ENCODE results near the gene ATP1A3. TPM values are rescaled to one million over a fixed set of nuclear protein-coding genes. Genes with fewer than 3 reads are reported as not detected.
"Not testable (repeated sequence)": the region's sequence is repeated elsewhere in the genome, so short reads cannot be mapped to it uniquely, and the experiment has no call there.

Gene ATP1A3
- total RNA-seq, 2 experiments from 2014 or later: 3.2 to 4.6 TPM

DNA sequence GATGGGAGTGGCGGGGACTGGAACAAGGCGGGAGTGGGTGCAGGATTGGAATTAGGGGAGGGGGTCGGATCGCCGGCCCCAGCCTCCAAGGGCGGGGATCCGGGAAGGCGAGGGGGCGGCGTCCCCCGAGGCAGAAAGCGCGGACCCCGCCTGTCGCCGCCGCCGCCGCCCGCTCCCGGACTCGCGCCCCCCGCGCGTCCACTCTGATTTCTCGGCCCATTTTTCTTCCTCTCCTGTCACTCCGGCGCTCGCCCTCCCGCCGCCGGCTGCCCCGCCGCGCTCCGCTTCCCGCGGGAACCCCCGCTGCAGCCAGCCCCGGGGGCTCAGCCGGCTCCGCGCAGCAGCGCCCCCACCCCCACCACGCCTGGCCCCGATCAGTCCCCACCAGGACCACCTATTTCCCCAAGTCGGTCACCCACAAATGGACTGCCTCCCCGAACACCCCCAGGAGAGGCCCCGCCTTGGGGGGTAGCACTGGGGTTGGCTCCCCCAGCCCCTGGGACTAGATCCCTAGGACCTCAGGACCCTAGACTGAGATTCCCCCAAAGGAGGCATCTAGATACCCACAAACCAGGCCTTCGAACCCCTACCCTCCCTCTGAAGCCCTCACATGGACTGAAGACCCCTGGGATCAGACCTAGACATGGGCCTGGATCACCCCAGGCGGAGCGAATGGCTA is 53.2 kb downstream of the ATP1A3 start:
- H3K4me3 Mint-ChIP-seq: peak overlapping the region; percentile 90

DNA sequence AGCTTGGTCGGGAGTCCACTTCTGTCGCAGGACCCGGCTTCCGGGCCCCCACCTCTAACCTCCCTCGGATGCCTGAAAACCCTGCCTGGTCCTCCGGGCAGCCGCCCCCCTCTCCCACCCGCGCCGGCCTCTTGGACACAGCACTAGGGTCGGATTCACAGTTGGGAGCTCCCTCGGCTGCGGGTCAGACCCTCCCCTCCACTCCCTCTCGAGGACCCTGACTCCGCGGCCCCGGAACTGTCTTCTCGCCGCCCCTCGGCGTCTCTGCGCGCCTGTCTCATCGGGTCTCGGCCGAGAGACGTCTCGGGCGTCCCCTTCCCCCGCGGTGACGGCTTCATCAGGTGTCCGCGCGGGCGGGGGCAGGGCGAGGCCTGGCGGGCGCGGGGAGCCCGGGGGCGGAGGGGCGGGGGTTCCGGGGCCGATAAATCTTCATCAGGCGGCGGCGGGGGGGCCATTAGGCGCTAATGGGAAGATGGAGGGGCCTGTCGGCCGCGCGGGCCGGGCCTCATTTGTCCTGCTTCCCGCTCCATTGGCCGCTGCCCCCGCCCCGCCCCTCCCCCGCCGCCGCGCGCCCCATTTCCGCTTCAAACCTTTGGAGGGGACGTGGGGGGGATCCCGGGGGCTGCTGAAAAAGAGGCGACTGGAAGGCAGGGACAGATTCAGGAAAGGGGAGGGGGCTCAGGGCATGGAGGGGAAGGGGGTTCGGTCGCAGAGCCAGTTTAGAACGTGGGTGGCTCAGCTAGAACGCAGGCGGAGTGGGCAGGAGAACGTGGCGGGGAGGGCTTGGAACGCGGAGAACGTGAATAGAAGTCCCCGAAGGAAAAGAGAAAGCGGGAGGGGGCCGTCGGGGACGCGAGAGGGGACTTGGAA is 53.9 kb downstream of the ATP1A3 start:
- ChIA-PET CTCF (no interaction called here), POLR2A (interaction anchor here (0.7 to 1.8 kb wide), 8 partner anchors 12 to 80 kb away, joined by 3 to 4 read pairs (median 4); partner anchors contain the start of genes ERFL, RABAC1 and RPS19)
- Histone ChIP-seq H3K27me3 (ENCODE audit: control insufficient read depth in 1 of 2, insufficient read depth in 2 of 2, low read length in 2 of 2) (peaks cover 0 to 3% of the 10 kb centered on the region in 2 experiments), H3K36me3 (ENCODE audit: insufficient read depth, low read length) (no peaks in the 10 kb centered on the region), H3K4me3 (ENCODE audit: low read length) (peak overlapping the region; percentile 59), H3K27ac (ENCODE audit: low read depth in 1 of 2, low read length in 2 of 2) (peak overlapping the region in 1 of 2 donors; percentile 41), H3K9me3 (ENCODE audit: control insufficient read depth in 1 of 2, insufficient read depth in 1 of 2, low read length in 2 of 2) (no peaks in the 10 kb centered on the region), H3K4me1 (ENCODE audit: insufficient read depth, low read length) (peaks cover 48% of the 10 kb centered on the region)
- Mint-ChIP-seq H3K36me3 (ENCODE audit: low read depth) (no peaks in the 10 kb centered on the region), H3K9me3 (no peaks in the 10 kb centered on the region), H3K4me1 (ENCODE audit: low read depth) (peaks cover 50% of the 10 kb centered on the region), H3K4me3 (peak overlapping the region; percentile 90), H3K27me3 (no peaks in the 10 kb centered on the region), H3K27ac (peak overlapping the region; percentile 91)
- DNase-seq (peak in 11 of 14 experiments; percentile 26 to 73 (median 52)), ATAC-seq (ENCODE audit: poor library complexity) (peak; percentile 33)
- intact Hi-C loops (cut with DNase I, micrococcal nuclease): no loop called here
- TF ChIP-seq, protein P1, sequence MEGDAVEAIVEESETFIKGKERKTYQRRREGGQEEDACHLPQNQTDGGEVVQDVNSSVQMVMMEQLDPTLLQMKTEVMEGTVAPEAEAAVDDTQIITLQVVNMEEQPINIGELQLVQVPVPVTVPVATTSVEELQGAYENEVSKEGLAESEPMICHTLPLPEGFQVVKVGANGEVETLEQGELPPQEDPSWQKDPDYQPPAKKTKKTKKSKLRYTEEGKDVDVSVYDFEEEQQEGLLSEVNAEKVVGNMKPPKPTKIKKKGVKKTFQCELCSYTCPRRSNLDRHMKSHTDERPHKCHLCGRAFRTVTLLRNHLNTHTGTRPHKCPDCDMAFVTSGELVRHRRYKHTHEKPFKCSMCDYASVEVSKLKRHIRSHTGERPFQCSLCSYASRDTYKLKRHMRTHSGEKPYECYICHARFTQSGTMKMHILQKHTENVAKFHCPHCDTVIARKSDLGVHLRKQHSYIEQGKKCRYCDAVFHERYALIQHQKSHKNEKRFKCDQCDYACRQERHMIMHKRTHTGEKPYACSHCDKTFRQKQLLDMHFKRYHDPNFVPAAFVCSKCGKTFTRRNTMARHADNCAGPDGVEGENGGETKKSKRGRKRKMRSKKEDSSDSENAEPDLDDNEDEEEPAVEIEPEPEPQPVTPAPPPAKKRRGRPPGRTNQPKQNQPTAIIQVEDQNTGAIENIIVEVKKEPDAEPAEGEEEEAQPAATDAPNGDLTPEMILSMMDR (IDR thresholded peaks at IDR 0.05): no peak

More for the DNA sequence above, 53.2 kb downstream of the ATP1A3 start:
- no peak for DNase-seq
- Histone ChIP-seq H3K27me3 (ENCODE audit: control insufficient read depth in 1 of 2, insufficient read depth in 2 of 2, low read length in 2 of 2) (peaks cover 0 to 3% of the 10 kb centered on the region in 2 experiments), H3K27ac (ENCODE audit: low read depth in 1 of 2, low read length in 2 of 2) (peak overlapping the region in 1 of 2 donors; percentile 41), H3K9me3 (ENCODE audit: control insufficient read depth in 1 of 2, insufficient read depth in 1 of 2, low read length in 2 of 2) (no peaks in the 10 kb centered on the region), H3K4me3 (ENCODE audit: low read length) (peak overlapping the region; percentile 59), H3K36me3 (ENCODE audit: insufficient read depth, low read length) (no peaks in the 10 kb centered on the region), H3K4me1 (ENCODE audit: insufficient read depth, low read length) (peaks cover 49% of the 10 kb centered on the region)
- TF ChIP-seq, protein P1 (IDR thresholded peaks at IDR 0.05): no peak
- ChIA-PET POLR2A (interaction anchor here (1.0 to 1.8 kb wide), 8 partner anchors 13 to 80 kb away, joined by 3 to 4 read pairs (median 4); partner anchors contain the start of genes ERFL, RABAC1 and RPS19), CTCF (interaction anchor here (0.9 kb wide), 1 partner anchor 81 kb away, joined by 3 read pairs; no protein-coding TSS in a partner anchor)
- peaks cover 52% of the 10 kb centered on the region for H3K4me1 Mint-ChIP-seq (ENCODE audit: low read depth)
- no peaks in the 10 kb centered on the region for H3K9me3 Mint-ChIP-seq
- no peaks in the 10 kb centered on the region for H3K36me3 Mint-ChIP-seq (ENCODE audit: low read depth)
- intact Hi-C loops (cut with DNase I, micrococcal nuclease): no loop called here
- ATAC-seq (ENCODE audit: poor library complexity): no peak
- H3K27ac Mint-ChIP-seq: peak overlapping the region; percentile 91
- H3K27me3 Mint-ChIP-seq: no peaks in the 10 kb centered on the region

DNA sequence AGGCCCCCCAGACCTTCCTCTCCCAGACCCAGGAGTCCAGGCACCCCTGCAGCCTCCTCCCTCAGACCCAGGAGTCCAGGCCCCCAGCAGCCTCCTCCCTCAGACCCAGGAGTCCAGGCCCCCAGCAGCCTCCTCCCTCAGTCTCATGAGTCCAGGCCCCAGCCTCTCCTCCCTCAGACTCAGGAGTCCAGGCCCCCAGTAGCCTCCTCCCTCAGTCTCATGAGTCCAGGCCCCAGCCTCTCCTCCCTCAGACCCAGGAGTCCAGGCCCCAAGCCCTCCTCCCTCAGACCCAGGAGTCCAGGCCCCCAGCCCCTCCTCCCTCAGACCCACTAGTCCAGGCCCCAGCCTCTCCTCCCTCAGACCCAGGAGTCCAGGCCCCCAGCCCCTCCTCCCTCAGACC is 54.8 kb downstream of the ATP1A3 start:
- H3K9me3 Mint-ChIP-seq; H3K9me3 ChIP-seq (ENCODE audit: control insufficient read depth in 1 of 2, insufficient read depth in 1 of 2, low read length in 2 of 2); H3K4me3 ChIP-seq (ENCODE audit: low read length); ATAC-seq (ENCODE audit: poor library complexity); H3K27ac Mint-ChIP-seq; H3K36me3 ChIP-seq (ENCODE audit: insufficient read depth, low read length); DNase-seq; H3K27ac ChIP-seq (ENCODE audit: low read depth in 1 of 2, low read length in 2 of 2); intact Hi-C loops (cut with DNase I, micrococcal nuclease); H3K27me3 ChIP-seq (ENCODE audit: control insufficient read depth in 1 of 2, insufficient read depth in 2 of 2, low read length in 2 of 2); H3K27me3 Mint-ChIP-seq; CTCF ChIA-PET; H3K36me3 Mint-ChIP-seq (ENCODE audit: low read depth); H3K4me3 Mint-ChIP-seq: not testable (repeated sequence)
- POLR2A ChIA-PET: interaction anchor here (1.1 kb wide), 1 partner anchor 53 kb away, joined by 3 read pairs; no protein-coding TSS in a partner anchor
- H3K4me1 Mint-ChIP-seq (ENCODE audit: low read depth): peaks cover 50% of the 10 kb centered on the region
- peaks cover 48% of the 10 kb centered on the region for H3K4me1 ChIP-seq (ENCODE audit: insufficient read depth, low read length)

Measured in CD4-positive, alpha-beta T cell (primary cell).